Loucy (cell line): ENCODE measurements around the gene APBA1.

ENCODE experiments used
- EZH2phosphoT487 ChIP-seq: fragments of 200-600 bp; IDR thresholded peaks from 2 replicates; pipeline ENCODE4 v1.6.1; 2018; ENCODE audit warnings: antibody characterized with exemption, mild to moderate bottlenecking, moderate library complexity, borderline replicate concordance
- TF ChIP-seq, protein P1 (sequence below): fragments of 200-600 bp; sonication (generic); conservative IDR thresholded peaks from 2 replicates; pipeline ENCODE4 v1.5.1; 2014; ENCODE audit warnings: mild to moderate bottlenecking, antibody characterized with exemption, low read length

DNA sequence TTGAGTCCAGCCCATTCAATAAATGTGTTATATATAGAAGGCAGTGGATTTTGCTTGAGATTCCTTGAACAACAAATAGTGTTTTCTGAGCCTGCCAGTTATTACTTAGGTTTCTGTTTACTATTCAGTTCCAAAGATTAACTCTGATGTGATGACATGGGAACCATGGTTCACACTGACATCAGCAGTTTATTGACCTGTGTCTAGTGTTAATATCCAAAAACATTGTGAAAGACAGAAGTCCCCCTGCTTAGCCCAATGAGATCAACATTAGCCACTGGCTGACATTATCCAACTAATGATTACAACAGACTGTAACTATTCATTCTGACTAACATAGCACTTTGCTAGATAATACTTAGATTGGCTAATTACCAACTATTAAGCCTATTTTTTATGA, 14.9 kb downstream of the APBA1 start:
- TF ChIP-seq, protein P1, sequence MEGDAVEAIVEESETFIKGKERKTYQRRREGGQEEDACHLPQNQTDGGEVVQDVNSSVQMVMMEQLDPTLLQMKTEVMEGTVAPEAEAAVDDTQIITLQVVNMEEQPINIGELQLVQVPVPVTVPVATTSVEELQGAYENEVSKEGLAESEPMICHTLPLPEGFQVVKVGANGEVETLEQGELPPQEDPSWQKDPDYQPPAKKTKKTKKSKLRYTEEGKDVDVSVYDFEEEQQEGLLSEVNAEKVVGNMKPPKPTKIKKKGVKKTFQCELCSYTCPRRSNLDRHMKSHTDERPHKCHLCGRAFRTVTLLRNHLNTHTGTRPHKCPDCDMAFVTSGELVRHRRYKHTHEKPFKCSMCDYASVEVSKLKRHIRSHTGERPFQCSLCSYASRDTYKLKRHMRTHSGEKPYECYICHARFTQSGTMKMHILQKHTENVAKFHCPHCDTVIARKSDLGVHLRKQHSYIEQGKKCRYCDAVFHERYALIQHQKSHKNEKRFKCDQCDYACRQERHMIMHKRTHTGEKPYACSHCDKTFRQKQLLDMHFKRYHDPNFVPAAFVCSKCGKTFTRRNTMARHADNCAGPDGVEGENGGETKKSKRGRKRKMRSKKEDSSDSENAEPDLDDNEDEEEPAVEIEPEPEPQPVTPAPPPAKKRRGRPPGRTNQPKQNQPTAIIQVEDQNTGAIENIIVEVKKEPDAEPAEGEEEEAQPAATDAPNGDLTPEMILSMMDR, result no peak
- no peak for TF ChIP-seq EZH2phosphoT487
